Choroid plexus epithelial cell (primary cell): Measurements from ENCODE around the gene ARID5B.

Experiments
- DNase-seq: peaks from one replicate; pipeline ENCODE4 v3.0.0-alpha.2; 2010; ENCODE audit warnings: low read depth
- H3K4me3 ChIP-seq: 2 replicates; pipeline ENCODE4 v1.5.1; 2011; ENCODE audit warnings: low read depth, mild to moderate bottlenecking, control low read depth, low read length, moderate library complexity
- CTCF ChIP-seq: conservative IDR thresholded peaks from 2 replicates; pipeline ENCODE4 v1.5.1; 2011; ENCODE audit warnings: low read depth, mild to moderate bottlenecking, control low read depth, inconsistent platforms, low read length, moderate library complexity

Gene ARID5B

GRCh38 chr10:61899997-61900828 is 1.3 kb upstream of the ARID5B start:
- no peak for TF ChIP-seq CTCF
- DNase-seq: peak; percentile 86
- peak overlapping the region; percentile 85 for H3K4me3 ChIP-seq

GRCh38 chr10:61901829-61902444 is 438 bp downstream of the ARID5B start:
- peak overlapping the region; percentile 85 for H3K4me3 ChIP-seq
- TF ChIP-seq CTCF: no peak
- DNase-seq: peak; percentile 48

- TF ChIP-seq CTCF: peak; percentile 58
- H3K4me3 ChIP-seq: peak overlapping the region; percentile 85
- peak; percentile 86 for DNase-seq
Observed at GRCh38 chr10:61902445-61903220, 1.1 kb downstream of the ARID5B start.

GRCh38 chr10:61903221-61903927 is 1.9 kb downstream of the ARID5B start:
- peak; percentile 31 for TF ChIP-seq CTCF
- DNase-seq: peak; percentile 74
- peak overlapping the region; percentile 85 for H3K4me3 ChIP-seq

GRCh38 chr10:61903928-61904344 is 2.4 kb downstream of the ARID5B start:
- no peak for TF ChIP-seq CTCF
- H3K4me3 ChIP-seq: peak overlapping the region; percentile 85
- no peak for DNase-seq
